GM23248 (cell line): Measurements from ENCODE around the gene RASGEF1C. TPM values are rescaled to one million over a fixed set of nuclear protein-coding genes. Genes with fewer than 3 reads are reported as not detected.

Experiments used
- DNase-seq: peaks from one replicate; pipeline ENCODE4 v3.0.0-alpha.2; 2015
- H2AFZ ChIP-seq: fragments of 200-600 bp; sonication (generic); 2 replicates; pipeline ENCODE4 v1.6.1; 2016; ENCODE audit warnings: antibody characterized with exemption
- H3F3A ChIP-seq: fragments of 200-600 bp; sonication (generic); 2 replicates; pipeline ENCODE4 v1.6.1; 2016; ENCODE audit warnings: mild to moderate bottlenecking, antibody characterized with exemption, mixed run types; ENCODE audit not compliant: insufficient read depth
- H3K27ac ChIP-seq: fragments of 200-600 bp; sonication (generic); 2 replicates; pipeline ENCODE4 v1.5.1; 2016; ENCODE audit warnings: mild to moderate bottlenecking
- H3K27me3 ChIP-seq: fragments of 200-600 bp; sonication (generic); replicated peaks from 2 replicates; pipeline ENCODE4 v1.6.1; 2016; ENCODE audit warnings: mild to moderate bottlenecking; ENCODE audit not compliant: insufficient read depth
- H3K36me3 ChIP-seq: fragments of 200-600 bp; sonication (generic); 2 replicates; pipeline ENCODE4 v1.6.1; 2016; ENCODE audit warnings: low read depth, mild to moderate bottlenecking
- H3K4me1 ChIP-seq: fragments of 200-600 bp; sonication (generic); 2 replicates; pipeline ENCODE4 v1.6.1; 2016; ENCODE audit warnings: mild to moderate bottlenecking; ENCODE audit not compliant: insufficient read depth
- H3K4me2 ChIP-seq: fragments of 200-600 bp; sonication (generic); one replicate; pipeline ENCODE4 v1.6.1; 2016; ENCODE audit warnings: mild to moderate bottlenecking; ENCODE audit not compliant: unreplicated experiment
- H3K4me3 ChIP-seq: fragments of 200-600 bp; sonication (generic); 2 replicates; pipeline ENCODE4 v1.5.1; 2016; ENCODE audit warnings: mild to moderate bottlenecking
- H3K79me2 ChIP-seq: fragments of 200-600 bp; sonication (generic); 2 replicates; pipeline ENCODE4 v1.6.1; 2016; ENCODE audit warnings: mild to moderate bottlenecking; ENCODE audit not compliant: insufficient read depth
- H3K9ac ChIP-seq: fragments of 200-600 bp; sonication (generic); 2 replicates; pipeline ENCODE4 v1.6.1; 2016; ENCODE audit warnings: mild to moderate bottlenecking
- H3K9me2 ChIP-seq: fragments of 200-600 bp; sonication (generic); 2 replicates; pipeline ENCODE4 v1.6.1; 2016; ENCODE audit warnings: mixed run types, mild to moderate bottlenecking, moderate library complexity; ENCODE audit not compliant: insufficient read depth
- H3K9me3 ChIP-seq: fragments of 200-600 bp; sonication (generic); one replicate; pipeline ENCODE4 v1.6.1; 2017; ENCODE audit warnings: low read depth
- H4K20me1 ChIP-seq: fragments of 200-600 bp; sonication (generic); 2 replicates; pipeline ENCODE4 v1.6.0; 2016; ENCODE audit not compliant: insufficient read depth
- EZH2 ChIP-seq: fragments of 200-600 bp; sonication (generic); IDR thresholded peaks from 2 replicates; pipeline ENCODE4 v1.6.1; 2018; ENCODE audit warnings: antibody characterized with exemption, mild to moderate bottlenecking; ENCODE audit not compliant: insufficient read depth, poor library complexity, severe bottlenecking
- EZH2phosphoT487 ChIP-seq: fragments of 200-600 bp; sonication (generic); IDR thresholded peaks from 2 replicates; pipeline ENCODE4 v1.6.1; 2018; ENCODE audit warnings: antibody characterized with exemption, moderate library complexity, mild to moderate bottlenecking, low read depth; ENCODE audit not compliant: insufficient read depth
- WGBS, 2 experiments: methylation state at CpG; one replicate each; pipeline ENCODE4 v1.1.6; 2015 to 2017; ENCODE audit warnings: low lambda C conversion rate in 2 of 2, low coverage in 1 of 2; ENCODE audit errors: missing lambda C conversion rate in 2 of 2; 5-methylcytosine and 5-hydroxymethylcytosine counted together
- in situ Hi-C: fragments of 300-500 bp; cut with MboI; formaldehyde crosslinking; loops from 2 replicates; pipeline ENCODE4 v1.15.0; 2020
- polyA plus RNA-seq: library from polyadenylated mRNA; unstranded; fragments of >200 nt; fragmentation: Nextera tagmentation; extraction: Ambion mirVana; gene quantifications from 2 replicates; pipeline ENCODE4 v1.2.1, GENCODE V29; 2016
- total RNA-seq: library from RNA; depleted of rRNA; stranded (reverse); fragments of >200 nt; shearing (Covaris generic); gene quantifications from 2 replicates; pipeline ENCODE4 v1.2.3, GENCODE V29; 2014

The RASGEF1C gene
- total and polyA plus RNA-seq, 2 experiments from 2014 or later = not detected

GRCh38 chr5:180169248-180170105, 39.5 kb downstream of the RASGEF1C start:
- Histone ChIP-seq H3K27ac (no peak overlapping the region), H3K9me3 (no peaks in the 10 kb centered on the region), H3K4me2 (no peak overlapping the region), H3K79me2 (no peaks in the 10 kb centered on the region), H3K9ac (no peak overlapping the region), H4K20me1 (no peaks in the 10 kb centered on the region), H3K9me2 (no peaks in the 10 kb centered on the region), H3K27me3 (peaks cover 3% of the 10 kb centered on the region; the same call in 1 of the 2 replicates), H3F3A (no peaks in the 10 kb centered on the region), H3K4me3 (no peak overlapping the region), H2AFZ (no peak overlapping the region), H3K36me3 (no peaks in the 10 kb centered on the region), H3K4me1 (no peaks in the 10 kb centered on the region)
- no peak for DNase-seq
- WGBS, 2 experiments = 33 to 38% methylated on average over 12 to 23 of the region's 23 CpGs
- TF ChIP-seq EZH2 (no peak), EZH2phosphoT487 (no peak)
- in situ Hi-C loops = no loop called here

GRCh38 chr5:180168758-180169157, 40.3 kb downstream of the RASGEF1C start:
- Histone ChIP-seq H4K20me1 (no peaks in the 10 kb centered on the region), H3K79me2 (no peaks in the 10 kb centered on the region), H3K27ac (no peak overlapping the region), H3K9me3 (no peaks in the 10 kb centered on the region), H3K9me2 (no peaks in the 10 kb centered on the region), H3F3A (no peaks in the 10 kb centered on the region), H2AFZ (no peak overlapping the region), H3K9ac (no peak overlapping the region), H3K27me3 (peaks cover 8% of the 10 kb centered on the region; the same call in 1 of the 2 replicates), H3K4me2 (no peak overlapping the region), H3K36me3 (no peaks in the 10 kb centered on the region), H3K4me3 (no peak overlapping the region), H3K4me1 (no peaks in the 10 kb centered on the region)
- TF ChIP-seq EZH2phosphoT487 (no peak), EZH2 (no peak)
- in situ Hi-C loops = no loop called here
- no peak for DNase-seq
- 24 to 30% methylated on average over 6 of the region's 6 CpGs for WGBS, 2 experiments

- H3K27me3 ChIP-seq = peaks cover 22% of the 10 kb centered on the region; the same call in 1 of the 2 replicates
- in situ Hi-C loops = no loop called here
- no peaks in the 10 kb centered on the region for H3K9me2 ChIP-seq
- no peak overlapping the region for H3K9ac ChIP-seq
- H3F3A ChIP-seq = no peaks in the 10 kb centered on the region
- TF ChIP-seq EZH2 = no peak
- no peak overlapping the region for H3K27ac ChIP-seq
- H3K9me3 ChIP-seq = no peaks in the 10 kb centered on the region
- no peaks in the 10 kb centered on the region for H3K4me1 ChIP-seq
- H3K4me3 ChIP-seq = no peak overlapping the region
- no peaks in the 10 kb centered on the region for H3K79me2 ChIP-seq
- no peak for DNase-seq
- H3K4me2 ChIP-seq = no peak overlapping the region
- WGBS, 2 experiments = 25 to 30% methylated on average over 2 of the region's 2 CpGs
- H4K20me1 ChIP-seq = no peaks in the 10 kb centered on the region
- no peaks in the 10 kb centered on the region for H3K36me3 ChIP-seq
- no peak overlapping the region for H2AFZ ChIP-seq
Observed at GRCh38 chr5:180166176-180166575, 42.8 kb downstream of the RASGEF1C start.

GRCh38 chr5:180162304-180162661, 46.7 kb downstream of the RASGEF1C start:
- Histone ChIP-seq H3K27me3 (peaks cover 22% of the 10 kb centered on the region; the same call in 1 of the 2 replicates), H3K4me1 (no peaks in the 10 kb centered on the region), H3K9ac (no peak overlapping the region), H4K20me1 (no peaks in the 10 kb centered on the region), H3K9me2 (no peaks in the 10 kb centered on the region), H3K4me2 (no peak overlapping the region), H3F3A (no peaks in the 10 kb centered on the region), H3K27ac (no peak overlapping the region), H3K4me3 (no peak overlapping the region), H3K9me3 (no peaks in the 10 kb centered on the region), H3K36me3 (no peaks in the 10 kb centered on the region), H2AFZ (no peak overlapping the region), H3K79me2 (no peaks in the 10 kb centered on the region)
- TF ChIP-seq EZH2 (no peak), EZH2phosphoT487 (no peak)
- DNase-seq = no peak
- WGBS, 2 experiments = 46 to 73% methylated on average over 5 of the region's 5 CpGs
- in situ Hi-C loops = no loop called here
